Measurements from ENCODE around the gene SPTBN1. TPM values are rescaled to one million over a fixed set of nuclear protein-coding genes. Genes with fewer than 3 reads are reported as not detected.
A peak's percentile ranks its signal among the peaks of the same experiment; 100 is the strongest.

The SPTBN1 gene
- total RNA-seq, 2 experiments from 2014 or later = 82.9 to 109 TPM

- no peak for ATAC-seq
- Mint-ChIP-seq H3K27ac (peak overlapping the region; percentile 20), H3K4me1 (peaks cover 10% of the 10 kb centered on the region), H3K27me3 (no peaks in the 10 kb centered on the region), H3K9me3 (ENCODE audit: low read depth) (no peaks in the 10 kb centered on the region), H3K4me3 (no peak overlapping the region), H3K36me3 (peaks cover 49% of the 10 kb centered on the region)
- no peak for DNase-seq
- CTCF ChIA-PET = interaction anchor here (0.6 to 1.2 kb wide), 2 partner anchors 30 to 75 kb away, joined by 3 read pairs; no protein-coding TSS in a partner anchor
Measured at GRCh38 chr2:54634564-54635511, 178.7 kb downstream of the SPTBN1 start.

DNA sequence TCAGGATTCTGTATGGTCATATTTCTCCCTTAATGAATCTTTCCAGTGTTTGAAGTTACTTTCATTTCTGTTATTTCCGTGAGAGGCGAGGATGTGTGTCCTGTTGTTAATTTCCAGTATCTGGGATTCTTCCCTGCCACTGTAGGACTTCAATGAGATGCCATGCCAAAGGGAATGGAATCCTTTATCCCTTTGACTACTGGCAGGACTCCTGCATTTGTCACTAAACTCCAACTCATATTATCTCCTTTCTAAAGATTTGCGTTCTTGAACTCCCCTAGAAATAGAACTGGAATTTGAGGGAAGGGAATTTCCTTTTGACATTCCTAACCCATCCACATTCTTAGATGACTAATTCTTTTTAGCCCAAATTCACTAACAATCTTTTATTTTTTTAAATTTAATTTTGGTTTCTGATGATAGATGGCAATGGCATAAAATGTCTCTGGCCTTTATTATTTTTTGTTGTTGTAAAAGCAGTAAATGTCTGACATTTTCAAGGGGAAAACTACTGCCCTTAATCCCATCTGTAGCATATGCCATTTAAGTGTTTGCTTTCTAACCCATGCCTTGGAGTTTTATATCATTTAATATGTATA, 179.5 kb downstream of the SPTBN1 start:
- H3K9me3 Mint-ChIP-seq (ENCODE audit: low read depth) = no peaks in the 10 kb centered on the region
- H3K27me3 Mint-ChIP-seq = no peaks in the 10 kb centered on the region
- DNase-seq = no peak
- H3K4me3 Mint-ChIP-seq = no peak overlapping the region
- no peak overlapping the region for H3K27ac Mint-ChIP-seq
- H3K36me3 Mint-ChIP-seq = peaks cover 42% of the 10 kb centered on the region
- CTCF ChIA-PET = interaction anchor here (0.6 kb wide), 1 partner anchor 76 kb away, joined by 3 read pairs; no protein-coding TSS in a partner anchor
- ATAC-seq = no peak
- peaks cover 10% of the 10 kb centered on the region for H3K4me1 Mint-ChIP-seq

DNA sequence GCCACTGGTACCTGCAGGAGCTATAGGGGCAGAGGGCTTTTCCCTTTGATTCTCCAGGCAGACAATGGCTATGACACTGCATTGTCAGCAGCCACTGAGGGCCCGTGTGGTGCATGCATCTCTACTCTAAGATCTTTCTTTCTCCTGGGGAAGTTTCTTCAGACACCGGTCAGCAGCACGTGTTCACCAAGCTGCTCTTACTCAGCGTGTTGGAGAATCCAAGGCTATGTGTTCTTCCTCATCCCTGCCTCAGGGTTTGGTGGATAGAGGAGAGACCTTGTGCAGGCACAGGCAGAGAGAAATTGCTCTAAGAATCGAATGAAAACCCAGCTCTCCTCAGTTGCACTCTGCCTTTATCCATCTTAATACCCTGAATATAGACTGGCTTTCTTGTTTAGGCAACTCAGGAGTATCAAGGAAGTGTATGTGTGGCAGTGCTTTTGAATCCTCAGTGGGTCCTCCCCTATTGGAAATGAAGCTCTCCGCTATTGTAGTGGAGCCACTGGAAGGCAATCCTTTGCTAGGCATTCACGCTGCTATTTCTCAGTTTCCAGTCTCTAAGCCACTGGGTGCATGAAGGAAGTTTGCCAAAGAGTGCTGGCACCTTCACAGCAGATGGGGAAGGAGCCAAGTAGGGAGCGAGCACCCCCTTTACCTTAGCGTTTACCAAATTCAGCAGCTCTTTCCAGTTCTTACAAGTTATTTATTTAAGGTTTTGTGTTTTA, 180.4 kb downstream of the SPTBN1 start:
- DNase-seq = no peak
- Mint-ChIP-seq H3K4me1 (peaks cover 10% of the 10 kb centered on the region), H3K4me3 (no peak overlapping the region), H3K36me3 (peaks cover 41% of the 10 kb centered on the region), H3K27ac (no peak overlapping the region), H3K27me3 (no peaks in the 10 kb centered on the region), H3K9me3 (ENCODE audit: low read depth) (no peaks in the 10 kb centered on the region)
- no peak for ATAC-seq
- CTCF ChIA-PET = no interaction called here

DNA sequence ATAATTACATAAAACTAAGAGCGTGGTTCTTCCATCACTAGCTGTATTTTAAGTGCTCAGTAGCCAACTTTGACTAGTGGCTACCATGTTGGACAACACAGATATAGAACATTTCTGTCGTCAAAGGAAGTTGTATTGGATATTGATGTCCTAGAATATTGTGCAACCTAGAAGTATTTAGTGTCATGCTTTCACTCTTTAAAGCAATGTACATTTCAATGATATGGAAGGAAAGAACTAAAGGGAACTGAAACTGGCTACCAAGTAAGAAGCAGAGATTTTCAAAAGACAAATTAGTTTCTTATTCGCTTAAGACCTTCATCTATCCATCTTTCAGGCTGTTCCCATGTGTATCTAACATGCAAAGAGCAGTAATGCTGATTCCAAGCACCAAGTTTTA, 182.0 kb downstream of the SPTBN1 start:
- CTCF ChIA-PET = no interaction called here
- DNase-seq = no peak
- no peak overlapping the region for H3K27ac Mint-ChIP-seq
- no peaks in the 10 kb centered on the region for H3K27me3 Mint-ChIP-seq
- H3K4me1 Mint-ChIP-seq = peaks cover 10% of the 10 kb centered on the region
- no peaks in the 10 kb centered on the region for H3K9me3 Mint-ChIP-seq (ENCODE audit: low read depth)
- ATAC-seq = no peak
- H3K4me3 Mint-ChIP-seq = no peak overlapping the region
- H3K36me3 Mint-ChIP-seq = peaks cover 41% of the 10 kb centered on the region

- Mint-ChIP-seq H3K27me3 (no peaks in the 10 kb centered on the region), H3K4me1 (peaks cover 10% of the 10 kb centered on the region), H3K9me3 (ENCODE audit: low read depth) (no peaks in the 10 kb centered on the region), H3K4me3 (no peak overlapping the region), H3K36me3 (peaks cover 43% of the 10 kb centered on the region), H3K27ac (no peak overlapping the region)
- DNase-seq = no peak
- no peak for ATAC-seq
- CTCF ChIA-PET = no interaction called here
Measured at GRCh38 chr2:54638774-54639187, 182.7 kb downstream of the SPTBN1 start.

- ATAC-seq = no peak
- Mint-ChIP-seq H3K27me3 (no peaks in the 10 kb centered on the region), H3K27ac (no peak overlapping the region), H3K9me3 (ENCODE audit: low read depth) (no peaks in the 10 kb centered on the region), H3K36me3 (peaks cover 47% of the 10 kb centered on the region), H3K4me3 (no peak overlapping the region), H3K4me1 (peaks cover 4% of the 10 kb centered on the region)
- no peak for DNase-seq
- CTCF ChIA-PET = interaction anchor here (1.4 kb wide), 2 partner anchors 24 to 65 kb away, joined by 3 read pairs; no protein-coding TSS in a partner anchor
Measured at GRCh38 chr2:54639609-54640008, 183.5 kb downstream of the SPTBN1 start.

DNA sequence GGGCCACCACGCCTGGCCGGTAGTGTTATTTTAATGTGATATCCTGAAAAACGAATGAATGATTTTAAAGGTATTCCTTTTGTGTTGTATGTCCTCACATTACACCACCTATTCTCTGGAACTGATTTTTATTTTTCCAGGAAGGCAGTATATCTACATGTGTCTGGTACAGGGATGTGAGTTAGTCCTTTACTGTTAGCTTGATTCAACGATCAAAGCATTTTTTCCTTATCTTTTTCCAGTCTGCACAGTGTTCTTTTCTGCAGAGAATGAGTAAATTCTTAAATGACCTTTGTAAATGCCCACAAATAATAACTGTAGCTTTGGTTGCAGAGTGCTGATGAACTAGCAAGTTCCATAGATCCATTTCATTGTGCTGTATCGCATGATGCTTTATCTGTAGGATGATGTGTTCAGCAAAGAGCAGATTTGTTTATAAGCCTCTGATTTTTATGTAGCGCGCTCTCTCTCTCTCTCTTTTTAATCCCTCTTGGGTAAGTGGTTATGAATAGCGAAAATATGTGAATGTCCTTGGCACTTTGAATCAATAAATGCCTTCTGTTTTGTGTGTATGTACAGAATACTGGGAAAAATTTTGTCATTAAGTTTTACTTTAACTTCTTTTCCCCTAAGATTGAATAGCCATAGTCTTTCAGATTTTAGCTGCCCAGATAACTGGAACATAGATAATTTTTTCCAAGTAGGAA, 184.9 kb downstream of the SPTBN1 start:
- peaks cover 53% of the 10 kb centered on the region for H3K36me3 Mint-ChIP-seq
- DNase-seq (no peak), ATAC-seq (no peak)
- H3K27me3 Mint-ChIP-seq = no peaks in the 10 kb centered on the region
- H3K27ac Mint-ChIP-seq = no peak overlapping the region
- no peaks in the 10 kb centered on the region for H3K9me3 Mint-ChIP-seq (ENCODE audit: low read depth)
- no peaks in the 10 kb centered on the region for H3K4me1 Mint-ChIP-seq
- no peak overlapping the region for H3K4me3 Mint-ChIP-seq
- CTCF ChIA-PET = interaction anchor here (1.4 kb wide), 1 partner anchor 23 kb away, joined by 3 read pairs; no protein-coding TSS in a partner anchor

GRCh38 chr2:54641988-54642387, 185.9 kb downstream of the SPTBN1 start:
- Mint-ChIP-seq H3K4me3 (no peak overlapping the region), H3K4me1 (no peaks in the 10 kb centered on the region), H3K27me3 (no peaks in the 10 kb centered on the region), H3K27ac (no peak overlapping the region), H3K9me3 (ENCODE audit: low read depth) (no peaks in the 10 kb centered on the region), H3K36me3 (peaks cover 56% of the 10 kb centered on the region)
- DNase-seq = no peak
- CTCF ChIA-PET = interaction anchor here (1.3 to 2.2 kb wide), 2 partner anchors 8 to 118 kb away, joined by 3 to 5 read pairs; no protein-coding TSS in a partner anchor
- no peak for ATAC-seq

GRCh38 chr2:54642677-54643430, 186.7 kb downstream of the SPTBN1 start:
- peaks cover 60% of the 10 kb centered on the region for H3K36me3 Mint-ChIP-seq
- H3K4me3 Mint-ChIP-seq = no peak overlapping the region
- H3K9me3 Mint-ChIP-seq (ENCODE audit: low read depth) = no peaks in the 10 kb centered on the region
- H3K27ac Mint-ChIP-seq = no peak overlapping the region
- DNase-seq (no peak), ATAC-seq (no peak)
- CTCF ChIA-PET = interaction anchor here (0.6 to 2.2 kb wide), 6 partner anchors 8 to 712 kb away, joined by 3 to 5 read pairs (median 4); no protein-coding TSS in a partner anchor
- H3K4me1 Mint-ChIP-seq = no peaks in the 10 kb centered on the region
- H3K27me3 Mint-ChIP-seq = no peaks in the 10 kb centered on the region

DNA sequence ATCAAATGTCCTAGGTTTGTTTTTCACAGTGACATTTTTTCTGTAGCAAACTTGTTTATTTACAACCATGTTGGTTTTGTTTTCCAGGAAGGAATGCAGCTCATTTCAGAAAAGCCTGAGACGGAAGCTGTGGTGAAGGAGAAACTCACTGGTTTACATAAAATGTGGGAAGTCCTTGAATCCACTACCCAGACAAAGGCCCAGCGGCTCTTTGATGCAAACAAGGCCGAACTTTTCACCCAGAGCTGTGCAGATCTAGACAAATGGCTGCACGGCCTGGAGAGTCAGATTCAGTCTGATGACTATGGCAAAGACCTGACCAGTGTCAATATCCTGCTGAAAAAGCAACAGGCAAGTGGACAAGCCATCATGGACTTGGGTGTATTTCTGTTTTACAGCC, 188.1 kb downstream of the SPTBN1 start:
- ATAC-seq (no peak), DNase-seq (no peak)
- Mint-ChIP-seq H3K27me3 (no peaks in the 10 kb centered on the region), H3K9me3 (ENCODE audit: low read depth) (no peaks in the 10 kb centered on the region), H3K4me3 (no peak overlapping the region), H3K27ac (no peak overlapping the region), H3K4me1 (no peaks in the 10 kb centered on the region), H3K36me3 (peaks cover 68% of the 10 kb centered on the region)
- CTCF ChIA-PET = interaction anchor here (1.5 to 2.2 kb wide), 2 partner anchors 85 to 120 kb away, joined by 4 to 5 read pairs; no protein-coding TSS in a partner anchor

- DNase-seq (no peak), ATAC-seq (no peak)
- H3K36me3 Mint-ChIP-seq = peaks cover 73% of the 10 kb centered on the region
- H3K4me1 Mint-ChIP-seq = no peaks in the 10 kb centered on the region
- H3K4me3 Mint-ChIP-seq = no peak overlapping the region
- CTCF ChIA-PET = interaction anchor here (1.0 kb wide), 1 partner anchor 12 kb away, joined by 3 read pairs; no protein-coding TSS in a partner anchor
- no peaks in the 10 kb centered on the region for H3K9me3 Mint-ChIP-seq (ENCODE audit: low read depth)
- H3K27ac Mint-ChIP-seq = no peak overlapping the region
- H3K27me3 Mint-ChIP-seq = no peaks in the 10 kb centered on the region
Measured at GRCh38 chr2:54646170-54646927, 190.2 kb downstream of the SPTBN1 start.

GRCh38 chr2:54648256-54648655, 192.1 kb downstream of the SPTBN1 start:
- DNase-seq = no peak
- Mint-ChIP-seq H3K4me3 (no peak overlapping the region), H3K27me3 (no peaks in the 10 kb centered on the region), H3K36me3 (peaks cover 76% of the 10 kb centered on the region), H3K4me1 (peaks cover 7% of the 10 kb centered on the region), H3K9me3 (ENCODE audit: low read depth) (no peaks in the 10 kb centered on the region), H3K27ac (no peak overlapping the region)
- ATAC-seq = no peak
- CTCF ChIA-PET = no interaction called here

Measured in activated CD8-positive, alpha-beta memory T cell treated with anti-CD3 and anti-CD28 coated beads, Interleukin-2, amount 10 ng/mL, durations not matched to agents 7 days and 5 days (primary cell).